Measurements from ENCODE around the gene ITGB6. TPM values are rescaled to one million over a fixed set of nuclear protein-coding genes. Genes with fewer than 3 reads are reported as not detected.
"Not testable (repeated sequence)": the region's sequence is repeated elsewhere in the genome, so short reads cannot be mapped to it uniquely, and the experiment has no call there.

ITGB6 gene
- total RNA-seq, 2 experiments from 2014 or later: not detected

DNA sequence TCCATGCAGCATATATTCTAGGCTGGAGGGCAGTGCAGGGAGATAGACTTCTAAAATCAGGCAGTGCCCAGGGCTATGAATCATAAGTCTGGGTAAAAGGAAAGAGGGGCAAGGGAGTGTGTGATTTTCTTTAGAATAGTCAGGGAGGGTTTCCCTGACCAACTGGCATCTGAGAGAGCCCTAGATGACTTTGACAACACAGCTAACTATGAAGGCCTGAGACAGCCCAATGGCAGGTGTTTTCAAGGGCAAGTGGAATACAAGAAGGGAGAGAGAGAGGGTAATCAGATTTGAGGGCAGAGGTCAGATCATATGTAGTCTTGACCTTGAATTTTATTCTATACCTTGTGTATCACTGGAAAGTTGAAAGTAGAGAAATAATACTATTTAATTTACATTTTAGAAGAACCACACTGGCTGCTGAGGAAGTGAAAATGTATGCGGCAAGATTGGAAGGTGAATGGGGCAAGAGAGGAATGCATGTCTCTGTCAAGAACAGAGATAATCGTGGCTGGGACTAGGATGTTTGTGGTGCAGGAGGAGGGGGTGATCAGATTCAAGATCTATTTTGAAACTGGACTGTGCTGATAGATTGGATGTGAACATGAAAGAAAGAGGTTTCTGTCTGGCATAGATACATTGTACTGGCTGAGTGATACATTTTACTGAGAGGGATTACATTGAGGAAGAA, 1.9 kb upstream of the ITGB6 start:
- ChIA-PET POLR2A (no interaction called here), CTCF (no interaction called here)

DNA sequence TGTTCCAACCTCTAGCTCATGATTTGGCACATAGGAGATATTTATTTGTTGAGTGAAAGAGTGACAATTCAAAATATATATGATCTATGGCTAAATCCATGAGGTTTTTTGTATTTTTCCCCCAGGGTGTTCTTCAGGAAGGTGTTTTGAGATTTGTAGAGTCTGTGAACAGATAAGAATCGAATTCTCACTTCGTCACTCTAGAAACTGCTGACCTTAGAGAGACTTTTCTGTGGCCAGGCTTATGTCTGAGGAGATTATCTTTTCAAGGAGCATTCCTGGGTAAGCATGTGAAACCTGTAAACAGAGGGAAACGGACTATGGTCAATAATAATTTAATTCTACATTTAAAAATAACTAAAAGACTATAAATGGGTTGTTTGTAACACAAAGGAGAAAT, 849 bp upstream of the ITGB6 start:
- POLR2A ChIA-PET: no interaction called here
- CTCF ChIA-PET: no interaction called here

DNA sequence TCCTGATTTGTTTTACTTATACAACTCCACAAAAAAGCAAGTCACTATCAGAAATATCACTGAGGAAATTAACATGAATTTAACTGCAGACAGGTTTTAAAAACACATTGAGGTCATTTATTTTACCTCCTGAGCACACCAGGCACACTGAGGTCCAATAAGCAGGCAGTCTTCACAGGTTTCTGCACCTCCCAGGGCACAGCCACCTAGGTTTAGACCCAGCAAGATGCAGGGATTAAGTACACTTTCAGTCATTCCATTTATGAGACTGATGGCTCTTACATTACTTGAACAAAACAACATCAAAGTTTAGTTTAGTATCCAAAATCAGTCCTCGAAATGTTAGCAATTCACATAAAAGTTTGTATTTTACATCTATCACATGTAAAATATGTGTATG, 1.0 kb downstream of the ITGB6 start:
- ChIA-PET CTCF (no interaction called here), POLR2A (no interaction called here)

DNA sequence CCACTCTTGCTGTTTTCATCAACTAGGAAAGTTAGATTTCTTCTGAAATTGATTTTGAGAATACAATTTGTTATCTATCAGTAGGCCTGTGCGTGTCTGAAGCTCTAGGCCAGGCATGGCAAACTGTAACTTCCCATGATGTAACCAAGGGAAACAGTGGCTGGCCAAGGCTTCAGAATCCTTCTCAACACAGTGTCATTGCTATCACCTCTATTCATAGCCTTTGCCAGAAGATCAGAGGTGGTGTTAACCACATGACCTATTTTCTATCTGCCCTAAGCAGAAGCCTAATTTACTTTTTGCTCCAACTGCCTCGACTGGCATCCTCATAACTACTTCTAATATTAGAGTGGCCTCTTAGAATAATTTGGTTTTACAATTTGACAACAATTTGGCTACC, 2.5 kb downstream of the ITGB6 start:
- CTCF ChIA-PET: no interaction called here

DNA sequence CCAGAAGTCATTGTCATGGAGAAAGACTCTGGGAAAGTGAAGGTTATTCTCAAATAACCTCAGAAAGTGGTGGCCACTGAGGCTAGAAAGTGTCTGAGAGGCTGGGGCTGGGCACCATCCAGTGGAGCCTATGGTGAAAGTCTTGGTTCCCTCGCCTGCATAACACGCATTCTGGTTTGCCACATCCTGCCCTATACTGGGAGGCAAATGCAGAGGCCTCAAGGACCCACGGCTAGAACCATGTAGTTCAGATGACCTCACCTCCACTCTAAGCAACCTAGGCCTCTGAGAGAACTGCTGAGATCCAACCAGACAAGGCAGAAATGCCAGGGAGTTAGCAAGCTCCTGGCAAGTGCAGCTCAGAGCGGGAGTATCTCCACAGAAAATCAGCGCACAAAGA, 5.1 kb downstream of the ITGB6 start:
- POLR2A ChIA-PET: no interaction called here
- CTCF ChIA-PET: no interaction called here

More for the DNA sequence above, 2.5 kb downstream of the ITGB6 start:
- POLR2A ChIA-PET: no interaction called here

DNA sequence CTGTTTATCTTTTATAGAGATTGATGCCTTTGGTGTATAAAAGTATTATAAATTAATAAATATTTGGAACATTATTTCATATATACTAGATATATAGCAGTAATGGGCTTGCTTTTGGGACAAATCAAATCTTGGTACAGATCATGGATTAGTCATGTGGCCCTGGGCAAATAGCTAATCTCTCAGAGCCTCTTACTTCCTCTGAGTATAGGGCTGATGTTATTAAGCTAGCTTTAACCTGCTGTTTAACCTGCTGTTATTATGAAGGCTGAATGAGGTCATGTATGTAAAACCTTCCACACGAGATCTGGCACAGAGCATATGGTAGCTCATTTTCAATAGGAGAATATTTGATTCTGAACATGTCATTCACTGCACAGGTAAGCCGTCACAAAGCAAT, 5.7 kb downstream of the ITGB6 start:
- ChIA-PET CTCF (no interaction called here), POLR2A (no interaction called here)

DNA sequence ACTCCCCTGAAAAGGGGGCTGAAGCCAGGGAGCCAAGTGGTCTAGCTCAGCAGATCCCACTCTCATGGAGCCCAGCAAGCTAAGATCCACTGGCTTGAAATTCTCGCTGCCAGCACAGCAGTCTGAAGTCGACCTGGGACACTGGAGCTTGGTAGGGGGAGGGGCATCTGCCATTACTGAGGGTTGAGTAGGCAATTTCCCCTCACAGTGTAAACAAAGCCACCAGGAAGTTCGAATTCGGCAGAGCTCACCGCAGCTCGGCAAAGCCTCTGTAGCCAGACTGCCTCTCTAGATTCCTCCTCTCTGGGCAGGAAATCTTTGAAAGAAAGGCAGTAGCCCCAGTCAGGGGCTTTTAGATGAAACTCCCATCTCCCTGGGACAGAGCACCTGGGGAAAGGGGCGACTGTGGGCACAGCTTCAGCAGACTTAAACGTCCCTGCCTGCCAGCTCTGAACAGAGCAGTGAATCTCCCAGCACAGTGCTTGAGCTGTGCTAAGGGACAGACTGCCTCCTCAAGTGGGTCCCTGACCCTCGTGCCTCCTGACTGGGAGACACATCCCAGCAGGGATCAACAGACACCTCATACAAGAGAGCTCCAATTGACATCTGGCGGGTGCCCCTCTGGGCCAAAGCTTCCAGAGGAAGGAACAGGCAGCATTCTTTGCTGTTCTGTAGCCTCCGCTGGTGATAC, 18.8 kb downstream of the ITGB6 start:
- POLR2A ChIA-PET, CTCF ChIA-PET: not testable (repeated sequence)

DNA sequence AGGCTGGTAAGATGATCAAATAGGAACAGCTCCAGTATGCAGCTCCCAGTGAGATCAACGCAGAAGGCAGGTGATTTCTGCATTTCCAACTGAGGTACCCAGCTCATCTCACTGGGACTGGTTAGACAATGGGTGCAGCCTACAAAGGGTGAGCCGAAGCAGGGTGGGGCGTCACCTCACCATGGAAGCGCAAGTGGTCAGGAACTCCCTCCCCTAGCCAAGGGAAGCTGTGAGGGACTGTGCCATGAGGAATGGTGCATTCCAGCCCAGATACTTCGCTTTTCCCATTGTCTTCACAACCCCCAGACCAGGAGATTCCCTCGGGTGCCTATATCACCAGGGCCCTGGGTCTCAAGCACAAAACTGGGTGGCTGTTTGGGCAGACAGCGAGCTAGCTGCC, 19.4 kb downstream of the ITGB6 start:
- CTCF ChIA-PET, POLR2A ChIA-PET: not testable (repeated sequence)

DNA sequence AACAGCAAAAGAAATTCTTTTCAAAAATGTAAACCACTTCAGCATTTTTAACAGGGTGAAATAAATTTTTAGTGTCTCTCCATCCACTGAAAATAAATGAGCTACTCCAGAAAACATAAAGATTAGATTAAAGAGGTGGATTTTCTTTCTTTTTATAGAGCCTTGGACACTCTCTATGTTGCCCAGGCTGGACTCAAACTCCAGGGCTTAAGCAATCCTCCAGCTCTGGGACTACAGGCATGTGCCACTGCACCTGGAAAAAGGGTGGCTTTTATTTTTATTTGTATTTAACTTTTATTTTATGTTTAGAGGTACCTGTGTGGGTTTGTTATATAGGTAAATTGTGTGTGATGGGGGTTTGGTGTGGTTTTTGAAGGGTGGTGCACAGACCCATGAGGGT, 19.9 kb downstream of the ITGB6 start:
- ChIA-PET POLR2A (no interaction called here), CTCF (no interaction called here)

DNA sequence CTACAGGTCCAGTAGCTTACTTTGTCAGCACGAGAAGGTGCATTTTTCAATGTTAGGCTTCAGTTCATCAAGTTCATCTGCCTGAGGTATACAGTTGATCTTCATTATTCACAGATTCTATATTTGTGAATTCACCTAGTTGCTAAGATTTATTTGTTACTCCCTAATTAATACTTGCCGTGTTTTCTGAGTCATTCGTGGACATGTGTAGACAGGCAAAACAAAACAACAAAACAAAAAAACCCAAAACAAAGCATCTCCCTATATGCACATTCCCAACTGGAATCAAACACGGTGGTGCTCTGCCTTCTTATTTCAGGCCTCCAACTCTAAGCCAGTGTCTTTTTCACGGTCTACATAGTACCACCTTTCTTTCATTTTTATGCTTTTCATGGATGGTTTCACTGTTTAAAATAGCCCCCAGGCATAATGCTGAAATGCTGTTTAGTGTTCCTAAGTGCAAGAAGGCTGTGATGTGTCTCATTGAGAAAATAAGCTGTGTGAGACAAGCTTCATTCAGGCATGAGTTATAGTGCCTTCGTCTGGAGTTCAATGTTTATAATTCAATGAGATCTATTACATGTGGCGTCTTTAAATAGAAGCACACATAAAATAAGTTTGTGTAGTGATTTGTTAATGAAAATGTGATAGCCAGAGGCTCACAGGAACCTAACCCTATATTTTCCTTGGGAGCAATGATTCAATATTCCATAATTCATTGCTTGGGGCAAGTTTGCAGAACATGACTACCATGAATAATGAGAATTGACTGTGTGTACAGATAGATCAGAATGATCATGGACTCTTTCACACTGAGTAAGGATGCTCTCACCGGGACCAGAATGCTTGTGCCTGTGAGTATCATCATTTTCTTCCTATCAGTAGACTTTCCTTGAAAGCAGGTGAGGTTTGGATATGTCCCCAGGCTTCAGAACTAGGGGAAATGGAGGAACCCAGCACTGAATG, 24.6 kb downstream of the ITGB6 start:
- POLR2A ChIA-PET: no interaction called here
- CTCF ChIA-PET: no interaction called here

DNA sequence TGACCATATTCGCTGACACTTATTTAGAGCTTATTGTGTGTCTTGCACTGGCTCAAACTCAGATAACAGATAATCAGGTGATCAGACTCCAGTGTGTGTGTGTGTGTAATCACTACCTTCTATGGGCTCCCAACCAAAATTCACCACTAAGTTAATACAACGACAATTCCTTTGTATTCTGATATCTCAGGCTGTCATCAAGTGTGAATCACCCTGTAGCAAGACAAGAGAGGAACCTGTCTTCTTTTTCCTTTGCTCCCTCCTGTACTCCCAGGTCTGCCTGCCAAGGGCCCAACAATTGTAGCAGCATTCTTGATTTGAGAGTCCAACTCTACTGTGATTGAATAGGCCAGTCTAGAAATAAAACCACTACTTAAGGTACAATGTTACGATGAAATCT, 25.8 kb downstream of the ITGB6 start:
- CTCF ChIA-PET: interaction anchor here (0.7 kb wide), 1 partner anchor 820 kb away, joined by 3 read pairs; no protein-coding TSS in a partner anchor

DNA sequence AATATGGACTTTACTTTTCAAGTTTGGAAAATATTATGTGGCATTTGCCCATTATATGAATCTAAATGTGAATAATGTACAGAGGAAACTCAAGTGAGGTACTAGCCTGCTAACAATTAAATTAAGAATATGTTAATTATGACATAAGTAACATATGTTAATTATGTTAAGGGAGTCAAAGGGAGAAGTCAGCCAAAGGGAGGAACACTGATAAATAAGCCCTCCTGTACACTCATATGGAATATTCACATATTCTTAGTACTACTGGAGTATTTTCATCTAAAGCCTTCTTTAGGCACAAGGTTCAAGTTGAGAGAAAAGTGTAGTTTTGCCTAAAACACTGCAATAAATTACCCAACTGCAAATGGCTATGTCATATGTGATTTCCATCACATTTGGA, 30.1 kb downstream of the ITGB6 start:
- POLR2A ChIA-PET: no interaction called here
- CTCF ChIA-PET: no interaction called here

More for the DNA sequence above, 25.8 kb downstream of the ITGB6 start:
- POLR2A ChIA-PET: no interaction called here

DNA sequence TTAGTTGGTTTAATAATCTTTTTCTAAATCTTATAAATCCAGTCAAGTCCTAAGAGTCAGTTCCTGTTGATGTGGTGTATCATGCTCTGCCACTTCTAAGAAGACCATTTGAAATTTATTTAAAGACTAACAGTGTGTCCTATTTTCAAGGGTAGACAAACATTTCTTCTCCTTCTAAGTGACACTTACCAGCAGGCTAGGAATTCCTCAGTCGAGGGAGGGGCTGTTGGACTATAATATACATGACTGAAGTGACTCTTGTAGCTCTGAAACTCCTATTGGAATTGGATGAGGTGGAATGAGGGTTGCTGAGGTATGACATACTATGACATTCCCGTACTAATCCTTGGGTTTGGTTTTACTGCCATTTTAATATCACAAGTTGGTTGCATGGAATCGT, 30.6 kb downstream of the ITGB6 start:
- POLR2A ChIA-PET: no interaction called here
- CTCF ChIA-PET: no interaction called here

DNA sequence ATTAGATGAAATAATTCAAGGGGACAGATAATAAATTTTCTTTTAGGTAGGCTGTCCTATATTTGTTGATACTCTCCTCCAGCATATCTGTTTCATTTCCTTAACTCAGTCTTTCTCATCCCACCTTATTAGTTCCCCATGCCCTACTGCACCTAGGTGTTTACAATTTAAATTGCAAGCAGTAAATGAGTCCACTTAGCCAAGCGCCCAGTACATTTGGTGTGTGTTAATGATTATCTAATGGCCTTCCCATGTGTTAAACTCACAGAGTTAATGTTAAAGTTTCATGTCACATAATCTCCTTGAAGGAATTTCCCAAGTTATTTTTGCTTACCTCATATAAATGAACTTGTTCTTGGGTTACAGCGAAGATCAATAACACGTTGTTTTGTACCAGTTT, 31.2 kb downstream of the ITGB6 start:
- CTCF ChIA-PET: no interaction called here
- POLR2A ChIA-PET: no interaction called here

DNA sequence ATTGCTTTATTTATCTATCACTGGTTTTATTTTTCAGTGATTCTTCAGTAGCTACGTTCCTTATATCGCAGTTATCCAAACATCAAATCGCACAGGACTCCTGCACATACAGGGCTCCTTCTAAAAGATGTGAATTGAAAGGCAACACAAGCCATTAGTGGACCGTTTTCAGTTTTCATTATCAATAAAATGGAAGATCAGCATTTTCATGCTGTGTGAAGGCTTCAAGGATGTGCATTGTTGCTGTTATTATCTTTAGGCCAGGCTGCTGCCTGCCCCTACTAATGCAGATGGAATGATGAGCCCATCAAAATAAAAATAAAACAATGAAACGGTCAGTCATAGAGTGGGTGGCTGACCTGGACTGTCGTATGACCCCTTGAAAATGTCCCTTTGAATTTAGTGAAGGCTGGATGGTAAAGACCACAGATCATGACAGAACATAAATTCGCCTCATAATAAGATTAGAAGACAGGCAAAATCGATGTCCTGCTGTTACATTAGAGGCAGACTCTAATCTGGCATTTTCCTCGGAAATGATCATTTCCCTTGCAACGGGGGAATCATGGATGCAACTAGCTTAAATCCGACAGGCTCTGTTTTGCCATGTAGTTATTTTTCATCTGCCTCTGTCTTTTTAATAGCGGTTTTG, 32.9 kb downstream of the ITGB6 start:
- ChIA-PET CTCF (no interaction called here), POLR2A (no interaction called here)

DNA sequence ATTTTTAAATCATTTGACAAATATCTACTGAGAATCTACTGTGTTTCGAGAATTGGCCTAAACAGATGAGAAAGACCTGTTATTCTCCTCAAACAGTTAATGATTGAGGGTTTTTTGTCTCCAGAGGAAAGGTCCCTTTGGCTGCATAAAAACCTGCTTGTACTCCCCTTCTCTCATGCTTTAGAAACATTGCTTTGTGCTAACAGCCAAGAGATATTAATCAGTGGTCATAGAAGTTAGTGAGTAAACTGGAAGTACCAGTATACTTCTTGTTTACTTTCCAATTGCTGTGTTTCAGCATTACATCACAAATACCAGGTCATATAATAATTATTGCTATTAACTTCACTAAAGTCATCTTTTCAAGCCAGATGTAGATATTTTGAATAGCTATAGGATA, 34.1 kb downstream of the ITGB6 start:
- ChIA-PET POLR2A (no interaction called here), CTCF (no interaction called here)

DNA sequence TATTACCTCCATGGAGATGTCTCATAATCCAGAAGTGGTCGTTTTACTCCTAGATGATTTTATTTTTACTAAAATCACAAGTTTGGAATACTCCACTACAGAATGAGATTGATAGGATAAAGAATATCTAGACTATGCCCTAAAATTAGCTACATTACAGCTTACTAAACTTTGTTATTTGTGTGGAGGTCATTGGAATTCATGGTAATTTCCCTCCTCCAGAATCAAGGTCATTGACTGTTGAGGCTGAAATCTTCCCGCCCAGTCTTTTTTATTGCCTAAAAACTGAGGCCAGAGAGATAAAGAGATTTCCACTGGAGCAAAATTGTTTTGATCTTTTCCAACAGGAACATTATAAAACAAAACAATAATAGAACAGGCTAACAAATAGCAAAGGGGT, 35.0 kb downstream of the ITGB6 start:
- ChIA-PET POLR2A (no interaction called here), CTCF (no interaction called here)

DNA sequence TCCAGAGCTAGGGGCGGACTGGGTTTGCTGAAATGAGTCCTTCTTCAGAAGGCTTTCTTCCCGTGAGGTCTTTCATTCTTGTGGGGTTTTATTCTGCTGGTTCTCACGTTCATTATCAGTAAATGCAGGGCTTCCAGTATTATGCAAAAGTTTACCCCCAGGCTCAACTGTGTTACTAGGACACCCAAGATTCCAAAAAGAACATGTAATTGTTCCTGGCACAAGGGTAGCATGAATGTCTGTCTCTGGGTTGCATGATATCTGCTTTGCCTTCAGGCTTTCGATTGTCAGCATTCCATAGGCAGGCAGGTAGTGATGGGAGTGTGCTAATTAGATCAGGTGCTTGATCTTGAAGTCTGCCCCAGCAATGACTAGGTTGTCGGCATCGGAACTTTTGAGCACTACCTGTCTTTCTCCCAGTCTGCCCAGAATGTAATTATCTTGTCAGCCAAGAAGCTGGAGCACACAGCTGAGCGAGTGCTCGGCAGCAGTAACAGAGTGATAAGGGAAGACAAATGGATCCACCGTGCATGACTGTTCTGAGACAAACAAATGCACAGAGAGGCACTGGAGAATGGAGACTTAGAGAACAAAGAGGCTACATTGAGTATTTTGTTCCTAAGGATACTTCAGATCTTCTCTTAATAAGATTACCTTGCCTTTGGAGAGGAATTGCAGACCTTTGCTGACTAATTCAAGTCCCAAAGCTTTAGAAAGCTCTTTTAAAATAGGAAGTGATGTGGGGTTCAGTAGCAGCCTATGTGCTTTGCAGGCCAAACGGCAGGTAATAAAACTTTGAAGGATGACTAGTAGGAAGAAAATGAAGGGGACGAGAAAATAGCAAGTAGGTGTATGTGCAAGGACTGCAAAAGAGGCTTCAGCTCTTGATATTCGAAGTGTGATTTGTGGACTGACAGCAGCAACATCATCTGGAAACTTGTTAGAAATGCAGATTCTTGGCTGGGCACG, 41.9 kb downstream of the ITGB6 start:
- POLR2A ChIA-PET: no interaction called here
- CTCF ChIA-PET: no interaction called here

DNA sequence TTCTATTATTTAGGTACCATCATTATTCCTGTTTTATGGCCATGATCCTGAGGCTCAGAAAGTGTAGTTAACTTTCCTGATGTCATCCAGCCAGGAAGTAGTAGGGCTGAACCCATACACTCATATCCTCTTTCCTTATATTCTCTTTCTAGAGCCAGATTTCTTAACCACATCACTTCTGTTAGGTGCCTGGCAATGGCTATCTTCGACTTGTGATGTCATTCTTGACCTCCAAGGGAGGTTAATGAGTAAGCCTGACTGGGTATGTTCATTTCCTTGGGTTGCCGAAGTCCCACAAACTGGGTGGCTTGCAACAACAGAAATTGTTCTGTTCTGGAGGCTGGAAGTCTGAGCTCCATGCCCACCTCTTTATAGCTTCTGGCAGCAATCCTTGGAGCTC, 43.4 kb downstream of the ITGB6 start:
- ChIA-PET CTCF (no interaction called here), POLR2A (no interaction called here)

DNA sequence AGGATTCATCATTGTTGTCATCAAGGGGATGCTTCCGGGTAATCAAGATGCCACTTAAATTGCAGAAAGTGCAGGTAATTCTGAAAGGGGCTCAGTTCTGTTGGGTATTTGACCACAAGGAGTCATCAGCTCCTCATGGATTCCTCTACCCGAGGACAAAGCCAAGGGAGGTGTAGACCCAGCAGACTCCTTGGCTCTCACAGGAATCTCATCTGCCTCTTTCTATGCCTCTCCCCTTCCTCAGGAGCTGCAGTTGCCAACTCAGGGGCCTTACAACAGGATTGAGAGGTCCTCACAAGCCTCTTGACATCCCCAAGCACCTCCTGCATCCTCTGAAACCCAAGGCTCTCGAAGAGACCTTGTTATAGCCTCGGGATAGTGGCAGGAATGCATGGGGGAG, 44.0 kb downstream of the ITGB6 start:
- POLR2A ChIA-PET: no interaction called here
- CTCF ChIA-PET: no interaction called here

All from activated CD8-positive, alpha-beta memory T cell treated with anti-CD3 and anti-CD28 coated beads for 36 hours (primary cell).